ENCODE data around the gene TAF10. TPM values are rescaled to one million over a fixed set of nuclear protein-coding genes. Genes with fewer than 3 reads are reported as not detected.

The TAF10 gene
- total RNA-seq = 66.9 and 85.6 TPM in 2 replicates

DNA sequence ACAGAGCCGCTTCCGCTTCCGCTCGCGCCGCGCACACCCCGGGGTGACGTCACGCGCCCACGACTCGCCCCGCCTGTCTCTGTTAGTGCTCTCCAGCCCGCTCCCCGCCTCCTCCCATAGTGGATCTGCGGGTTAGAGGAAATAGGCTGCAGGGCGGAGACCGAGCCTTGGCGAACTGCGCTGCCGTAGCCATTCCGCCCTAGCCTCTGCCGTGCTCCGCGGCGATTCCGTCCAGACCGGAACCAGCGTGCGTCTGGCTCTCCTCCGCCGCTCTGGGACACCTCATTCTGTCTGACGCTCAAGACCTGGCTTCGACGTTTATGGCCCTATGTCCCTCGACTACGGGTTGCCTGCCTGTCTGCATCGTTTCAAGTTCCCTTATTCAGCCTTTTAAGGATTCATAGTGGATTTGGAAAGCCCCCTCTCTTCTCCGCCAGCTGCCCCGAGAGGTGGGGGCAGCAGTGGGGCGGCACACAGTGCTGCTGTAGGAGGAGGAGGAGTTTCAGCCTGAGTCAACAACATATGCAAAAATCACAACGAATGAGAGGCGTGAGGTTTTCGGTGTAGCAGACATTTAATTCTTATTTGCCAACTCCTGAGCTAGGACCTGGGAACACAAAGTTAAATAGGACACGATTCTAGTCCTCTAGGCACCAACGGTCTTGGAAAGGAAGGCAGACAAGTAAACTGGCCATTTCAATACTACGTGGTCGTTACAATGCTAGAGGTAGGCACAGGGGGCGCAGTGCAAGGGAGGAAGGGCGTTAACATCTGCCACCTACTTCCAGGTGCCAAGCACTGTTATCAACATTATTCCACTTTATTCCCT lies at the start of gene TAF10:
TSS of gene TAF10 (minus strand) at position 4 of the 829 bp plus-strand sequence. CDS start 27 bp downstream, outside the sequence.

DNA sequence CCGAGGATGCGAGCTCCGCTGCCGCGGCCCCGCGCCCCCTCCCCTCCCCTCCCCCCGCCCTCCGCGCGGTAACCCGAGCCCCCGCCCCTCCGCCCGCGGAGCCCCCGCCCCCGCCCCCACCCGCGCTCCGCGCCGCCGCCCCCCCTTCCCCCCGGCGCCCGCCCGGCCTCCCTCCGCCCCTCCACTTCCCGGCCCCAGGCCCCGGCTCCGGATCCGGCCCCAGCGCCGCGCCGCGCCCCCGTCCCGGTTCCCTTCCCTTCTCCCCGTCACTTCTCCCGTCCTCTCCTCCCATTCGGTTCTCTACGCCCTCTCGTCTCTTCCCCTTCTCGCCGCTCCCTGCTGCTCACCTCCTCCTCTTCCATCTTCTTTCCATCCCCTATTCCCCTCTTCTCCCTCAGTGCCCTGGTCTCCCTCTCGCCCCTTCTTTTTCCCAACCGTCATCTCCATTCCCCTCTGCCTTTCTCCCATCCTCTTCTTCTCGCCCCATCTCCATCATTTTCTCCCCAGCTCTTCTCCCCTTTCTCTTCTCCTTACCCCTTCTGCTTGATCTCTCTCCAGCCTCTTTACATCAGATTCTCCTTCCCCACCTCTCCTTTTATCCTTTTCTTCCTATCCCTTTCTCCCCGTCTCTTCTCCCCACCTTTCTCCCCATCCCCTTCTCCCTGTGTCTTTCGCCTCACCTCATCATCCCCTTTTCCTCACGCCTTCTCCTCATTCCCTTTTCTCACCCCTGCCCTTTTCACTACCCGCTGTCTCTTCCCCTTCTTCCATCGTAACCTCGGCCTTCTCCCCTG lies 44.0 kb upstream of the TAF10 start, which contains the start of gene DCHS1:
TSS of gene DCHS1 (minus strand) at position 20 of the 794 bp plus-strand sequence. CDS start 14,196 bp downstream, outside the sequence.

GRCh38 chr11:6619004-6619745 lies 7.2 kb upstream of the TAF10 start, which contains the start of gene TPP1:
Gene TPP1, minus strand, starts transcription at chr11:6619422. Its CDS starts 22 bp downstream, at chr11:6619400.

GRCh38 chr11:6603287-6604080 lies 8.5 kb downstream of the TAF10 start, which contains the start of the genes ILK and RRP8:
Gene ILK, plus strand, starts transcription at chr11:6603774. Its CDS starts 498 bp downstream, at chr11:6604272.
Gene RRP8, minus strand, starts transcription at chr11:6603616. Its CDS starts 114 bp downstream, at chr11:6603502.

Other genes with a start within 250 kb of the TAF10 start
- gene SMPD1, start 221.7 kb downstream of the TAF10 start, total RNA-seq = 8.1 and 9.6 TPM in 2 replicates
- gene APBB1, start 193.1 kb downstream of the TAF10 start, total RNA-seq = 2.3 and 3.3 TPM in 2 replicates
- 0.28 TPM in 1 of 2 replicates, not detected in the other for gene HPX, start 171.2 kb downstream of the TAF10 start, total RNA-seq
- 9.6 and 11.0 TPM in 2 replicates for gene TRIM3, start 138.3 kb downstream of the TAF10 start, total RNA-seq
- 55.6 and 60.4 TPM in 2 replicates for gene ARFIP2, start 130.9 kb downstream of the TAF10 start, total RNA-seq
- gene TIMM10B, start 130.7 kb downstream of the TAF10 start, total RNA-seq = 25.0 and 37.7 TPM in 2 replicates
- 1.1 and 2.0 TPM in 2 replicates for gene DNHD1, start 114.9 kb downstream of the TAF10 start, total RNA-seq
- 15.3 and 15.9 TPM in 2 replicates for gene RRP8, start 8.6 kb downstream of the TAF10 start, total RNA-seq
- 63.5 and 73.3 TPM in 2 replicates for gene ILK, start 8.4 kb downstream of the TAF10 start, total RNA-seq
- 11.3 and 20.7 TPM in 2 replicates for gene TPP1, start 7.2 kb upstream of the TAF10 start, total RNA-seq
- 0.09 and 0.21 TPM in 2 replicates for gene DCHS1, start 43.6 kb upstream of the TAF10 start, total RNA-seq
- 53.6 and 58.1 TPM in 2 replicates for gene MRPL17, start 71.1 kb upstream of the TAF10 start, total RNA-seq
- 0.07 TPM in 1 of 2 replicates, not detected in the other for gene OR2AG2, start 159.8 kb upstream of the TAF10 start, total RNA-seq
- not detected in 2 replicates for gene OR2AG1, start 170.8 kb upstream of the TAF10 start, total RNA-seq
- not detected in 2 replicates for gene OR6A2, start 187.5 kb upstream of the TAF10 start, total RNA-seq
- not detected in 2 replicates for gene OR10A5, start 233.5 kb upstream of the TAF10 start, total RNA-seq

Measured in airway epithelial cell (primary cell).